HUES6 (cell line): Measurements from ENCODE around the gene RASGEF1B.

Experiments
- H3K27ac ChIP-seq: 2 replicates; pipeline ENCODE4 v1.7.0; 2013; ENCODE audit warnings: low read depth, mild to moderate bottlenecking, low read length, inconsistent platforms
- H3K27me3 ChIP-seq: 2 replicates; pipeline ENCODE4 v1.6.1; 2013; ENCODE audit warnings: low read length; ENCODE audit not compliant: control insufficient read depth, insufficient read depth
- H3K36me3 ChIP-seq: 2 replicates; pipeline ENCODE4 v1.6.1; 2013; ENCODE audit warnings: low read length; ENCODE audit not compliant: control insufficient read depth, insufficient read depth
- H3K4me1 ChIP-seq: 2 replicates; pipeline ENCODE4 v1.6.1; 2013; ENCODE audit warnings: low read length; ENCODE audit not compliant: control insufficient read depth, insufficient read depth
- H3K4me3 ChIP-seq: 2 replicates; pipeline ENCODE4 v1.5.1; 2013; ENCODE audit warnings: low read depth, low read length
- H3K9ac ChIP-seq: one replicate; pipeline ENCODE4 v1.6.1; 2013; ENCODE audit warnings: mild to moderate bottlenecking, low read length
- H3K9me3 ChIP-seq: 2 replicates; pipeline ENCODE4 v1.6.1; 2013; ENCODE audit warnings: low read depth, low read length; ENCODE audit not compliant: control insufficient read depth, insufficient read depth

The RASGEF1B gene

DNA sequence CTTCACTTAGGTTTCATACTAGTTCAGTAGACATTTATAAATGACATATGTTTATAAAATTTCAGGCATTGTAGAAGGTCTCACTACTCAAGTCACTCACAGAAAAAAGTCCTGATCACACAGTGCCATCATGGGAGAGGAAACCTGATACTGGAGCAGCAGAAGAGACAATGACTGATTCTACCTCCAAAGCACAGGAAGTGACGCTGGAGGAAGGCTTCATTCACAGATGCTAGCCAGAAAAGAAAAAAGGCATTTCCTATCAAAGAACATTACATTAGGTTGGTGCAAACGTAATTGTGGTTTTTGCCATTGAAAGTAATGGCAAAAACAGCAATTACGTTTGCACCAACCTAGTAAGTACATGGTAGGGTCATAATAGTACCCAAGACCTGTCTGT is 79.5 kb downstream of the RASGEF1B start:
- no peaks in the 10 kb centered on the region for H3K36me3 ChIP-seq
- H3K9me3 ChIP-seq, result 0 out of 2 replicates have a peak, but pooled peaks cover 3% of the 10 kb centered on the region
- no peaks in the 10 kb centered on the region for H3K4me1 ChIP-seq
- no peak overlapping the region for H3K27ac ChIP-seq
- H3K9ac ChIP-seq, result no peak overlapping the region
- H3K27me3 ChIP-seq, result no peaks in the 10 kb centered on the region
- no peak overlapping the region for H3K4me3 ChIP-seq

DNA sequence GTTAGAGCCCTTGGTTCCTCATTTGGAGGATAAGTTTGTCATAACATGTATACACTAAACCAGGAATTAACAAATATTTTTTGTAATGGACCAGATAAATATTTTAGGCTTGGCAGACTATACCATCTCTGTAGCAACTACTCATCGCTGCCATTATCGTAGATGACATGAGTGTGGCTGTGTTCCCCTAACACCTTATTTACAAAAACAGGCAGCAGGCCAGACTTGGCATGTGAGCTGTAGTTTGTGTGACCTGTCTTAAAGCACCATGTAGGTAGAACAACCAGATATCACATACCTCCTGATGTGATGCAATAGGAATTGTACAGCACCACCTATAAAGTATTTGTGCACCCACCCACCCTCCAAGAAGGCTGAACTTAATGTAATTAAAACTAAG is 82.0 kb downstream of the RASGEF1B start:
- H3K4me3 ChIP-seq, result no peak overlapping the region
- no peak overlapping the region for H3K27ac ChIP-seq
- H3K27me3 ChIP-seq, result no peaks in the 10 kb centered on the region
- H3K4me1 ChIP-seq, result no peaks in the 10 kb centered on the region
- 0 out of 2 replicates have a peak, but pooled peaks cover 3% of the 10 kb centered on the region for H3K9me3 ChIP-seq
- H3K36me3 ChIP-seq, result no peaks in the 10 kb centered on the region
- no peak overlapping the region for H3K9ac ChIP-seq

DNA sequence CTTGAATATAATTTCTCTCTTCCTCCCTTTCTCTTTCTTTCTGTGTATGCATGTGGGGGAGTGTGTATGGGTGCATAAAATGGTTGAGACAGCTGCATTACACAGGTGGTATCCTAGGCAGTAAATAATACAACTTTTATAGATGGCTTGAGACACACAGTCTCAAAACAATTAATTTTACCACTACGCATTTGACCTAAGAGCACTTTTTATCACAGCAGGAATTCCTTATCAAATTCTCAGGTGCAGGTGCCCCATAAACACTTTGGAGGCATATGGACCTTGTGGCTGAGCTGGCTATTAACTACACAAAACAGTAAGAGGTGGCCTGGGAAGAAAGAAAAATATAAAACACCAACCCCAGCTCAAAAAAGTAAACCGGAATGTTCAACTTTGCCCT is 91.3 kb downstream of the RASGEF1B start:
- no peaks in the 10 kb centered on the region for H3K9me3 ChIP-seq
- H3K4me1 ChIP-seq, result no peaks in the 10 kb centered on the region
- no peak overlapping the region for H3K9ac ChIP-seq
- H3K36me3 ChIP-seq, result no peaks in the 10 kb centered on the region
- H3K27me3 ChIP-seq, result no peaks in the 10 kb centered on the region
- no peak overlapping the region for H3K27ac ChIP-seq
- H3K4me3 ChIP-seq, result no peak overlapping the region

DNA sequence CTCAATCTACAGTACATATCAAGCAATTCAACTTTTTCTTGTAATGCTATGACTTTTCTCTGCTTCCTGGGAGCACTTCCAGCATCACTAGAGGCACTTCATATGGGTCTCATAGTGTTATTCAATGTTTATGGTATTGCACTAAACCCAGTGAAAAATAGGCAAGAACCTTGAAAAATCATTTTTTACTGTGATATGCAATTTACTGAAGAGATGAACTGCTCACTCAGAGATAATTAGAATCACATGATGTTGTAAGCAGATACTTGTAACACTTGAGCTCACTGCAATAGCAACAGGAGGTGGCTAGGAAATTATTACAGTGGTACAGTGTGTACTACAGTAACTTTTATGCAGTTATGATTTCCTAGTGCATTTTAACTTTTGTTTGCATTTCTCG is 93.3 kb downstream of the RASGEF1B start:
- Histone ChIP-seq H3K4me1 (no peaks in the 10 kb centered on the region), H3K9ac (no peak overlapping the region), H3K36me3 (no peaks in the 10 kb centered on the region), H3K9me3 (no peaks in the 10 kb centered on the region), H3K27ac (no peak overlapping the region), H3K4me3 (no peak overlapping the region), H3K27me3 (no peaks in the 10 kb centered on the region)

DNA sequence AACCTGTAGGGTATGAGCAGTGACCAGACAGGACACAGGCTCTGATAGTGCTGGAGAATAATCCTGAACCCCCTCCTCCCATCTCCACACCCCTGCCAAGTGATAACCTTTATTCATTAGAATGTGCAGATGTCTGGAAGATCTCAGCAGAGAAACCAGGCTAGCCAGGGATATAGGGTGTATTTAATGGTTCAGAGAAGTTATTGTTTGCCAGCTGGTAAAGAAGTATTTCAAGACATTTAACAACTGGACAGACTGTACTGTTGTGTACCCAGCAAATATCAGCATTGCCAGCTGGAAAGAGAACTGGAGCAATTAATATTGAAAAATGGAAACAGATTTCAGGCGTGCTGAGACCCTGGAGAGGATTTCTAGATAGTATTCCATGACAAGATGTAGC is 94.5 kb downstream of the RASGEF1B start:
- no peaks in the 10 kb centered on the region for H3K4me1 ChIP-seq
- H3K4me3 ChIP-seq, result no peak overlapping the region
- no peaks in the 10 kb centered on the region for H3K9me3 ChIP-seq
- H3K36me3 ChIP-seq, result no peaks in the 10 kb centered on the region
- no peaks in the 10 kb centered on the region for H3K27me3 ChIP-seq
- H3K27ac ChIP-seq, result no peak overlapping the region
- no peak overlapping the region for H3K9ac ChIP-seq

DNA sequence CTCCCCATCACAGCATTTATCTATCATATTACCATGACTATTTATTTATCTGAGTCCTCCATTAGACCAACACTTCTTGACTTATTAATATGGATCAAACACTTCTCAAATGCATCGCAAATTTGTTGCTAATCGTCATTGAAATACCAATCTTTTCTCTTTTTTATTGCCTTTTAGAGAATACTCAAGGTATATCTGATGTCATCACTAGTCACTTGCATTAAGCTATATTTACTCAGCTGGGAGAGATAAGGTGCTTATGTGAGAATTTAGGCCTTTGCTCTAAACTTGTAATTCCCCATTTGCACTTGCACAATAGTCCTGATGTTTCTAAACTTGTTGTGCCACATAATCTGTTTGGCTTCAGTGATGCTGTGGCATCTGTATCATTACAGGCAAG is 95.0 kb downstream of the RASGEF1B start:
- no peaks in the 10 kb centered on the region for H3K9me3 ChIP-seq
- H3K4me1 ChIP-seq, result no peaks in the 10 kb centered on the region
- no peaks in the 10 kb centered on the region for H3K36me3 ChIP-seq
- H3K27ac ChIP-seq, result no peak overlapping the region
- H3K9ac ChIP-seq, result no peak overlapping the region
- no peaks in the 10 kb centered on the region for H3K27me3 ChIP-seq
- H3K4me3 ChIP-seq, result no peak overlapping the region
